GDM1 (cell line): Measurements from ENCODE around the gene MRPL24.
"Not testable (repeated sequence)": the region's sequence is repeated elsewhere in the genome, so short reads cannot be mapped to it uniquely, and the experiment has no call there.

Experiments
- DNase-seq: peaks from one replicate; lab custom pipeline; 2025; lab: John Stamatoyannopoulos, UW

Gene MRPL24

GRCh38 chr1:156760092-156760795 is 19.4 kb upstream of the MRPL24 start:
- no peak for DNase-seq

- not testable (repeated sequence) for DNase-seq
Observed at GRCh38 chr1:156757572-156758253, 16.8 kb upstream of the MRPL24 start.

GRCh38 chr1:156756355-156756754 is 15.5 kb upstream of the MRPL24 start:
- no peak for DNase-seq

- no peak for DNase-seq
Observed at GRCh38 chr1:156755527-156755950, 14.7 kb upstream of the MRPL24 start.

- DNase-seq: no peak
Observed at GRCh38 chr1:156754219-156754618, 13.3 kb upstream of the MRPL24 start.

- DNase-seq: no peak
Observed at GRCh38 chr1:156752843-156753482, 12.1 kb upstream of the MRPL24 start.

GRCh38 chr1:156751757-156752481 is 11.0 kb upstream of the MRPL24 start:
- peak; percentile 97 for DNase-seq

- DNase-seq: no peak
Observed at GRCh38 chr1:156751451-156751756, 10.5 kb upstream of the MRPL24 start, which contains the start of gene HDGF. HDGF (minus strand) TSS chr1:156751675; CDS start chr1:156751429, 246 bp downstream.

- DNase-seq: no peak
Observed at GRCh38 chr1:156750711-156751450, 10.0 kb upstream of the MRPL24 start.

- DNase-seq: no peak
Observed at GRCh38 chr1:156750191-156750672, 9.3 kb upstream of the MRPL24 start.

GRCh38 chr1:156749419-156750118 is 8.7 kb upstream of the MRPL24 start:
- DNase-seq: no peak

GRCh38 chr1:156748670-156749418 is 8.0 kb upstream of the MRPL24 start:
- DNase-seq: peak; percentile 52

GRCh38 chr1:156747742-156748669 is 7.1 kb upstream of the MRPL24 start:
- DNase-seq: no peak

- DNase-seq: peak; percentile 40
Observed at GRCh38 chr1:156746728-156747631, 6.1 kb upstream of the MRPL24 start.

GRCh38 chr1:156746406-156746727 is 5.5 kb upstream of the MRPL24 start:
- DNase-seq: no peak

- DNase-seq: no peak
Observed at GRCh38 chr1:156745881-156746280, 5.0 kb upstream of the MRPL24 start.

GRCh38 chr1:156744786-156745419 is 4.0 kb upstream of the MRPL24 start:
- peak; percentile 6 for DNase-seq

GRCh38 chr1:156744344-156744743 is 3.5 kb upstream of the MRPL24 start:
- DNase-seq: no peak
